Renal pelvis (tissue), 4 donors: ENCODE results near the gene GYS1. TPM values are rescaled to one million over a fixed set of nuclear protein-coding genes. Genes with fewer than 3 reads are reported as not detected.
A peak's percentile ranks its signal among the peaks of the same experiment; 100 is the strongest.
"Not testable (repeated sequence)": the region's sequence is repeated elsewhere in the genome, so short reads cannot be mapped to it uniquely, and the experiment has no call there.

ENCODE experiments used
- DNase-seq: peaks from one replicate; pipeline ENCODE4 v3.0.0-alpha.2; 2013
- polyA plus RNA-seq, 3 donors: library from polyadenylated mRNA; unstranded; fragments of 120-200 nt; gene quantifications; one replicate each; pipeline ENCODE4 v1.2.1, GENCODE V29; 2013; ENCODE audit not compliant: insufficient read length in 3 of 3

The GYS1 gene
- polyA plus RNA-seq, 3 donors: 42.9 to 56.7 (median 55.5) TPM

GRCh38 chr19:49019242-49019932 lies 26.3 kb upstream of the GYS1 start:
- DNase-seq: no peak

GRCh38 chr19:49018388-49019241 lies 25.5 kb upstream of the GYS1 start:
- DNase-seq: not testable (repeated sequence)

- peak; percentile 48 for DNase-seq
These were observed 24.7 kb upstream of the GYS1 start for GRCh38 chr19:49017666-49018351.

- DNase-seq: no peak
These were observed 24.0 kb upstream of the GYS1 start, which contains the start of gene LHB for GRCh38 chr19:49017041-49017665. LHB (minus strand) TSS chr19:49017091; CDS start chr19:49017081, 10 bp downstream.

GRCh38 chr19:49016067-49016839 lies 23.1 kb upstream of the GYS1 start:
- DNase-seq: no peak

GRCh38 chr19:49014870-49015255 lies 21.8 kb upstream of the GYS1 start:
- no peak for DNase-seq

- DNase-seq: no peak
These were observed 21.2 kb upstream of the GYS1 start for GRCh38 chr19:49014123-49014869.

- no peak for DNase-seq
These were observed 18.1 kb upstream of the GYS1 start for GRCh38 chr19:49011194-49011593.

- no peak for DNase-seq
These were observed 17.3 kb upstream of the GYS1 start for GRCh38 chr19:49010453-49010852.

- DNase-seq: no peak
These were observed 16.7 kb upstream of the GYS1 start for GRCh38 chr19:49009828-49010227.

- DNase-seq: no peak
These were observed 13.8 kb upstream of the GYS1 start for GRCh38 chr19:49006905-49007304.

GRCh38 chr19:49004964-49005614 lies 12.0 kb upstream of the GYS1 start:
- DNase-seq: no peak

- DNase-seq: no peak
These were observed 11.0 kb upstream of the GYS1 start for GRCh38 chr19:49004133-49004532.

GRCh38 chr19:48999481-49000325 lies 6.6 kb upstream of the GYS1 start:
- DNase-seq: no peak

GRCh38 chr19:48997972-48998371 lies 4.9 kb upstream of the GYS1 start:
- no peak for DNase-seq

- no peak for DNase-seq
These were observed 902 bp upstream of the GYS1 start for GRCh38 chr19:48994035-48994386.

- no peak for DNase-seq
These were observed 431 bp downstream of the GYS1 start for GRCh38 chr19:48992581-48993174.

- DNase-seq: no peak
These were observed 1.1 kb downstream of the GYS1 start for GRCh38 chr19:48991873-48992580.
